Superior temporal gyrus (tissue), 1 donor: ENCODE measurements around the gene POR.

Experiments used
- DNase-seq: peaks from one replicate; pipeline ENCODE4 v3.0.0-alpha.2; 2016; ENCODE audit errors: extremely low spot score

Gene POR

GRCh38 chr7:75953931-75954330, 39.0 kb downstream of the POR start:
- DNase-seq: no peak

GRCh38 chr7:75955331-75955955, 40.5 kb downstream of the POR start:
- DNase-seq: no peak

GRCh38 chr7:75957021-75957736, 42.2 kb downstream of the POR start:
- DNase-seq: no peak

- DNase-seq: no peak
Measured at GRCh38 chr7:75958802-75959543, 44.0 kb downstream of the POR start.

GRCh38 chr7:75960372-75960771, 45.4 kb downstream of the POR start:
- no peak for DNase-seq

- no peak for DNase-seq
Measured at GRCh38 chr7:75961218-75961617, 46.3 kb downstream of the POR start.

GRCh38 chr7:75962607-75963380, 47.8 kb downstream of the POR start:
- no peak for DNase-seq

GRCh38 chr7:75963381-75963995, 48.5 kb downstream of the POR start:
- no peak for DNase-seq

GRCh38 chr7:75965617-75966016, 50.7 kb downstream of the POR start:
- no peak for DNase-seq

GRCh38 chr7:75966190-75966961, 51.4 kb downstream of the POR start:
- DNase-seq: no peak

GRCh38 chr7:75967055-75967454, 52.1 kb downstream of the POR start:
- DNase-seq: no peak

GRCh38 chr7:75967487-75967997, 52.6 kb downstream of the POR start:
- DNase-seq: no peak

GRCh38 chr7:75968012-75968411, 53.1 kb downstream of the POR start:
- DNase-seq: no peak

GRCh38 chr7:75968561-75969001, 53.6 kb downstream of the POR start:
- DNase-seq: no peak

- DNase-seq: no peak
Measured at GRCh38 chr7:75969182-75969581, 54.2 kb downstream of the POR start.

- DNase-seq: no peak
Measured at GRCh38 chr7:75969704-75970498, 54.9 kb downstream of the POR start.

- DNase-seq: no peak
Measured at GRCh38 chr7:75971309-75971960, 56.5 kb downstream of the POR start.

GRCh38 chr7:75971961-75972763, 57.2 kb downstream of the POR start:
- no peak for DNase-seq
